Lower leg skin (tissue), 3 donors: ENCODE data around the gene WASHC3.

Source experiments
- CTCF ChIP-seq, 3 donors: fragments of 450-650 bp; IDR thresholded peaks; one replicate each; pipeline ENCODE4 v1.5.1; 2016; ENCODE audit warnings: antibody characterized with exemption in 3 of 3, mild to moderate bottlenecking in 3 of 3, moderate library complexity in 2 of 3
- POLR2A ChIP-seq, 2 donors: fragments of 450-650 bp; IDR thresholded peaks; one replicate each; pipeline ENCODE4 v1.6.1; 2016 to 2017; ENCODE audit warnings: antibody characterized with exemption in 2 of 2, mild to moderate bottlenecking in 1 of 2, moderate library complexity in 1 of 2

- TF ChIP-seq CTCF (IDR thresholded peaks at IDR 0.05) (no peak), POLR2A (IDR thresholded peaks at IDR 0.05) (no peak)
Observed at GRCh38 chr12:102069707-102070106, 7.9 kb upstream of the WASHC3 start.
